Thyroid gland (tissue), 4 donors: Measurements from ENCODE around the gene TBC1D2. TPM values are rescaled to one million over a fixed set of nuclear protein-coding genes. Genes with fewer than 3 reads are reported as not detected.

Experiments used
- DNase-seq, 2 donors: peaks; one replicate each; pipeline ENCODE4 v3.0.0-alpha.2; 2019
- H3K27ac ChIP-seq, 3 donors: fragments of 200-600 bp; sonication (generic); 1 replicate in 2 of 3; 2 replicates in 1 of 3; pipeline ENCODE4 v1.5.1; 2016 to 2019; ENCODE audit warnings: mild to moderate bottlenecking in 1 of 3, moderate library complexity in 1 of 3
- H3K27me3 ChIP-seq: fragments of 200-600 bp; sonication (generic); one replicate; pipeline ENCODE4 v1.5.1; 2019
- H3K36me3 ChIP-seq, 2 donors: fragments of 200-600 bp; sonication (generic); one replicate each; pipeline ENCODE4 v1.5.1; 2016 to 2019
- H3K4me1 ChIP-seq, 2 donors: fragments of 200-600 bp; sonication (generic); one replicate each; pipeline ENCODE4 v1.5.1; 2017 to 2019
- H3K4me3 ChIP-seq, 3 donors: fragments of 200-600 bp; sonication (generic); replicated peaks in 1 of 3; 1 replicate in 2 of 3; 2 replicates in 1 of 3; pipeline ENCODE4 v1.5.1; 2016; ENCODE audit warnings: mild to moderate bottlenecking in 1 of 3
- H3K9me3 ChIP-seq: fragments of 200-600 bp; sonication (generic); one replicate; pipeline ENCODE4 v1.5.1; 2017
- POLR2A ChIP-seq, 2 donors: fragments of 450-650 bp; IDR thresholded peaks; one replicate each; pipeline ENCODE4 v1.6.1; 2017; ENCODE audit warnings: antibody characterized with exemption in 2 of 2, mild to moderate bottlenecking in 2 of 2, moderate library complexity in 1 of 2
- WGBS, 2 donors: methylation state at CpG; one replicate each; pipeline ENCODE4 v1.1.5; 2017; 5-methylcytosine and 5-hydroxymethylcytosine counted together
- intact Hi-C: fragments of 100-400 bp; cut with DNase I; formaldehyde crosslinking; loops from one replicate; pipeline ENCODE4 v1.15.1; 2023
- total RNA-seq, 4 donors: library from RNA; depleted of rRNA; stranded (reverse); fragments of >200 nt; gene quantifications; one replicate each; pipeline ENCODE4 v1.2.3, GENCODE V29; 2016
- TF ChIP-seq, protein P1 (sequence below), 6 experiments: fragments of 200-600 bp in 3 of 6; fragments of 450-650 bp in 3 of 6; sonication (generic) in 3 of 6; IDR thresholded peaks; one replicate each; pipeline ENCODE4 v1.5.1; 2016 to 2019; ENCODE audit warnings: antibody characterized with exemption in 6 of 6, mild to moderate bottlenecking in 2 of 6, inconsistent platforms in 1 of 6, moderate library complexity in 1 of 6

Gene TBC1D2
- total RNA-seq, 4 donors from 2014 or later, result 12.9 to 20.9 (median 18.3) TPM

- WGBS, 2 donors, result 96 to 97% methylated on average over 1 of the region's 1 CpG
Measured at GRCh38 chr9:98281281-98281680, 25.8 kb upstream of the TBC1D2 start.

GRCh38 chr9:98280574-98280973 is 25.1 kb upstream of the TBC1D2 start:
- no peaks in the 10 kb centered on the region for H3K36me3 ChIP-seq
- no peak for DNase-seq
- no peak for TF ChIP-seq POLR2A (IDR thresholded peaks at IDR 0.05)
- TF ChIP-seq, protein P1, sequence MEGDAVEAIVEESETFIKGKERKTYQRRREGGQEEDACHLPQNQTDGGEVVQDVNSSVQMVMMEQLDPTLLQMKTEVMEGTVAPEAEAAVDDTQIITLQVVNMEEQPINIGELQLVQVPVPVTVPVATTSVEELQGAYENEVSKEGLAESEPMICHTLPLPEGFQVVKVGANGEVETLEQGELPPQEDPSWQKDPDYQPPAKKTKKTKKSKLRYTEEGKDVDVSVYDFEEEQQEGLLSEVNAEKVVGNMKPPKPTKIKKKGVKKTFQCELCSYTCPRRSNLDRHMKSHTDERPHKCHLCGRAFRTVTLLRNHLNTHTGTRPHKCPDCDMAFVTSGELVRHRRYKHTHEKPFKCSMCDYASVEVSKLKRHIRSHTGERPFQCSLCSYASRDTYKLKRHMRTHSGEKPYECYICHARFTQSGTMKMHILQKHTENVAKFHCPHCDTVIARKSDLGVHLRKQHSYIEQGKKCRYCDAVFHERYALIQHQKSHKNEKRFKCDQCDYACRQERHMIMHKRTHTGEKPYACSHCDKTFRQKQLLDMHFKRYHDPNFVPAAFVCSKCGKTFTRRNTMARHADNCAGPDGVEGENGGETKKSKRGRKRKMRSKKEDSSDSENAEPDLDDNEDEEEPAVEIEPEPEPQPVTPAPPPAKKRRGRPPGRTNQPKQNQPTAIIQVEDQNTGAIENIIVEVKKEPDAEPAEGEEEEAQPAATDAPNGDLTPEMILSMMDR (IDR thresholded peaks at IDR 0.05), result no peak
- H3K27me3 ChIP-seq, result no peaks in the 10 kb centered on the region
- H3K9me3 ChIP-seq, result no peaks in the 10 kb centered on the region
- no peak overlapping the region for H3K27ac ChIP-seq
- no peaks in the 10 kb centered on the region for H3K4me1 ChIP-seq
- intact Hi-C loops, result no loop called here
- H3K4me3 ChIP-seq, result no peak overlapping the region
- 65 to 69% methylated on average over 6 of the region's 6 CpGs for WGBS, 2 donors

More at GRCh38 chr9:98281281-98281680, 25.8 kb upstream of the TBC1D2 start:
- Histone ChIP-seq H3K4me3 (no peak overlapping the region), H3K4me1 (no peaks in the 10 kb centered on the region), H3K9me3 (no peaks in the 10 kb centered on the region), H3K27ac (no peak overlapping the region), H3K36me3 (no peaks in the 10 kb centered on the region), H3K27me3 (no peaks in the 10 kb centered on the region)
- intact Hi-C loops, result no loop called here
- TF ChIP-seq POLR2A (IDR thresholded peaks at IDR 0.05), result no peak
- TF ChIP-seq, protein P1 (IDR thresholded peaks at IDR 0.05), result no peak
- DNase-seq, result no peak

- 75 to 97% methylated on average over 2 of the region's 2 CpGs for WGBS, 2 donors
- H3K27me3 ChIP-seq, result no peaks in the 10 kb centered on the region
Measured at GRCh38 chr9:98280162-98280561, 24.7 kb upstream of the TBC1D2 start.

GRCh38 chr9:98276907-98277469 is 21.5 kb upstream of the TBC1D2 start:
- WGBS, 2 donors, result 61 to 64% methylated on average over 10 of the region's 10 CpGs
- no peaks in the 10 kb centered on the region for H3K36me3 ChIP-seq
- DNase-seq, result no peak
- H3K9me3 ChIP-seq, result no peaks in the 10 kb centered on the region
- H3K4me3 ChIP-seq, result no peak overlapping the region
- intact Hi-C loops, result no loop called here
- no peaks in the 10 kb centered on the region for H3K4me1 ChIP-seq
- no peak overlapping the region for H3K27ac ChIP-seq
- TF ChIP-seq, protein P1 (IDR thresholded peaks at IDR 0.05), result no peak
- TF ChIP-seq POLR2A (IDR thresholded peaks at IDR 0.05), result no peak
- H3K27me3 ChIP-seq, result no peaks in the 10 kb centered on the region

More at GRCh38 chr9:98280162-98280561, 24.7 kb upstream of the TBC1D2 start:
- no peak overlapping the region for H3K4me3 ChIP-seq
- TF ChIP-seq, protein P1 (IDR thresholded peaks at IDR 0.05), result no peak
- TF ChIP-seq POLR2A (IDR thresholded peaks at IDR 0.05), result no peak
- no peaks in the 10 kb centered on the region for H3K36me3 ChIP-seq
- no peak overlapping the region for H3K27ac ChIP-seq
- no peaks in the 10 kb centered on the region for H3K9me3 ChIP-seq
- H3K4me1 ChIP-seq, result no peaks in the 10 kb centered on the region
- no peak for DNase-seq
- intact Hi-C loops, result no loop called here

DNA sequence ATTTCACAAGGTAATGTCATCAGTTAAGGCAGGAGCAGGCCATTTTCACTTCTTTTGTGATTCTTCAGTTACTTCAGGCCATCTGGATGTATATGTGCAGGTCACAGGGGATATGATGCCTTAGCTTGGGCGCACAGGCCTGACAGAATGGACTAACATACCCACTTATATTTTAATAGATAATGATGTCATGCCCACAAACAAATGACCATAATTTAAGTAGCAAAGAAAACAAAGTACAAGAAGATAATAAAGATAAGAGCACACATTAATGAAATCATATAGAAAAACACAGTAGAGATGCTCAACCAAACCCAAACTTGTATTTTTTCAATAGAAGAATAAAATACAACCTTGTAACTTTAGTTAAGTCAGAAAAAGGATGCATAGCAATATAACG is 19.7 kb upstream of the TBC1D2 start:
- Histone ChIP-seq H3K9me3 (no peaks in the 10 kb centered on the region), H3K4me3 (no peak overlapping the region), H3K27me3 (no peaks in the 10 kb centered on the region), H3K27ac (no peak overlapping the region), H3K36me3 (no peaks in the 10 kb centered on the region), H3K4me1 (no peaks in the 10 kb centered on the region)
- TF ChIP-seq, protein P1 (IDR thresholded peaks at IDR 0.05), result no peak
- no peak for TF ChIP-seq POLR2A (IDR thresholded peaks at IDR 0.05)
- DNase-seq, result no peak
- WGBS, 2 donors, result 88 to 91% methylated on average over 2 of the region's 2 CpGs
- intact Hi-C loops, result no loop called here
